ENCODE data around the gene LTBP3.

Gene LTBP3

DNA sequence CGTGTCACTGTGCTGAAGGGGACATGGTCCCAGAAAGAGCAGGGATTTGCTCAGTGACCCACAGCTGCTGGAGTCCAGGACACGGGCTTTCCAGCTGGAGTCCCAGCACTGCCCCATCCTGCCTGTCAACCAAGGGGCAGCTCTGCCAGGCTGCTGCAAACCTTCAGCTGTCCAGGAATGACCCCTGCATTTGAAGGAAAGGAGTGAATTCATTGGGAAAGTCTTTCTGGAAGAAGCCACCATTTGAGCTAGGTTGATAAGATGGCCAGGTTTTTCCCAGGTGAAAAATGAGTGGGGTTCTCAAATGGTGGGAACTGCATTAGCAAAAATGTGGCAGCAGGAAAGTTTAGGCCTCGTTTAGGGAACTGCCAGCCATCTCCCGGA lies 28.1 kb upstream of the LTBP3 start:
- in situ Hi-C loops (cut with HindIII; ENCODE audit: low sequenced_read_pairs), result no loop called here

DNA sequence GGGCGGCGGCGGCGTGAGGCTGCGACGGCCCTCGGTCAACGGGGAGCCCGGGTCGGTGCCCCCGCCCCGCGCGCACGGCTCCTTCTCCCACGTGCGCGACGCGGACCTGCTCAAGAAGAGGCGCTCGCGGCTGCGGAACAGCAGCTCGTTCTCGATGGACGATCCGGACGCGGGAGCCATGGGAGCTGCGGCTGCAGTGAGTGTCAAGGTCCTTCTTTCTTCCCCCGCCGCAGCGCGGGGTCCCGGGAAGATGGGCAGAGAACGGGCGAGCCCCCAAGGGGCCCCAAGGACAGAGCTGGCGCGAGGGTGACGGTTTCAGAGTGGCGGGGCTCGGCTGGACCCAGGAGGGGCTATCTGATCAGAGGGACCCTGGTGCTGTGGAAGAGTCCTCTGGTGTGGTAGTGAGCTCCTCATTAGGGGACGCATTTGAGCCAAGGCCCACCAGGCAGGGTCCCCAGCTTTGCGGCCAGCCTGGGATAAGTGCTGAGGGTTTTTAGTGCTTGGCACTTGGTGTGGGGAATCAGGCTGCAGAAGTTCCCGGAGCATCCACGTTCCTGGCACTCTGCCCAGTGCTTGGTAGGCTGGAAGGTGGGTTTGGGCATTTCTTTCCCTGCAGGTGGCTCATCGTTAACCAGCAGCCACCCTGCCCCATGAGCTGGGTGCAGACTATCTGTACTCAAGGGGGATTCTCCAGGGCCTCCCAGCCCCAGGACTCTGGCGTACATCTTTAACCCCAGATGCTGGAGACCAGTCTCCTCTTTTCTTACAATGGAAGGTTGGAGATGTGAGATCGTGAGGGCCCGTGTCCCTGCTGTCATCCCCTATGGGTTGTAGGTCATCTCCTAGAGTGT lies 27.5 kb upstream of the LTBP3 start:
- in situ Hi-C loops (cut with HindIII; ENCODE audit: low sequenced_read_pairs), result no loop called here

DNA sequence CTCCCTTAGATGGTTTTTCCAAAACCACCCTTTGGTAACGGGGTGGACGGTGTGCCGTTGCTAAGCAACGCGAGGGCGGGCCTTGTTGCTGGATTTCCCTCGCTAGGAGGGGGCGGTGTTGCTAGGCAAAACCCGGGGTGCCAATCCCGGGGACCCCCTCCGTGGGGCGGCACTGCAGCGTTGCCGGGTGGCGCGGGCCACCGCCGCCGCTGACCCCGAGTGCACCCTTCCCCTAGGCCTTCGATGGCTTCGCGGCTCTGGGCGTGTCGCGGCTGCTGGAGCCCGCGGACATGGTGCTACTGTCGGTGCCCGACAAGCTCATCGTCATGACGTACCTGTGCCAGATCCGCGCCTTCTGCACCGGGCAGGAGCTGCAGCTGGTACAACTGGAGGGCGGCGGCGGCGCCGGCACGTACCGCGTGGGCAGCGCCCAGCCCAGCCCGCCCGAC lies 26.6 kb upstream of the LTBP3 start:
- in situ Hi-C loops (cut with HindIII; ENCODE audit: low sequenced_read_pairs), result no loop called here

DNA sequence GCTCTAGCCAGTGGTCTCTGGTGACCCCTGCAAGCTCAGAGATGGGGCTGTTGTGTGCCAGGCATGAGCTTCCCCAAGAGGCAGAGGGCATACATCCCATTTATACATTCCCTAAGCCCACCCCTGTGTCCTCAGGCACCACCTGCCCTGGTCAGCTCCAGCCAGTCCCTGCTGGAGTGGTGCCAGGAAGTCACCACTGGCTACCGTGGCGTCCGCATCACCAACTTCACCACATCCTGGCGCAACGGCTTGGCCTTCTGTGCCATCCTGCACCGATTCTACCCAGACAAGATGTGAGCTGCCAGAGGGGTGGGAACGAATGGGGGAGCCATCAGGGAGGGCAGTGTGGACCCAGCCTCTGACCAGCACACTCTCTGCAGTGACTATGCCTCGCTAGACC lies 25.9 kb upstream of the LTBP3 start:
- in situ Hi-C loops (cut with HindIII; ENCODE audit: low sequenced_read_pairs), result no loop called here

DNA sequence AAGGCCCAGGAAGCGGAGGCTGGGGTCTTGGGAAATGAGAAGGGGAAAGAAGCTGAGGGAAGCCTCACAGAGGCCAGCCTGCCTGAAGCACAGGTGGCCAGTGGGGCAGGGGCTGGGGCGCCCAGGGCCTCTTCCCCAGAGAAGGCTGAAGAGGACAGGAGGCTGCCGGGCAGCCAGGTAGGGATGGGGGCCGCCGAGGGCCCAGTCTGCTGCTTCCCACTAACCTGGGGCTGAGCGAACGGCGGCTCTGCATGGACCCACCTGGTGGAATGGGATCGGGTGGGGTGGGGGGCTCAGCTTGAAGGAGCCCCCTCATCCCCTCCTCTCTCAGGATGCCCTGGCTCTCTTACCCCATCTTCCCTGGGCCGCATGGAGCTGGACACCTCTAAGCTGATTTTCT lies 25.4 kb upstream of the LTBP3 start:
- in situ Hi-C loops (cut with HindIII; ENCODE audit: low sequenced_read_pairs), result no loop called here

DNA sequence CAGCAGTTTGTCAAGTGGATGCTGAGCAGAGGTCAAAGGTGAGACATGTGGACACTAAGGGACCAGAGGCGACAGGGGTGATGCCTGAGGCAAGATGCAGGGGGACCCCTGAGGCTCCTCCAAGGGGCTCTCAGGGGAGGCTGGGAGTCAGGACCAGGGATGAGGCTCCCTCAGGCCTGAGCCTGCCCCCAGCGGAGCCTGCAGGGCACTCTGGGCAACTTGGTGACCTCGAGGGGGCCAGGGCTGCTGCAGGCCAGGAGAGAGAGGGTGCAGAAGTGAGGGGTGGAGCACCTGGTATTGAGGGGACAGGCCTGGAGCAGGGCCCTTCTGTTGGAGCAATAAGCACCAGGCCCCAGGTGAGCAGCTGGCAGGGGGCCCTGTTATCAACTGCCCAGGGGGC lies 23.8 kb upstream of the LTBP3 start:
- in situ Hi-C loops (cut with HindIII; ENCODE audit: low sequenced_read_pairs), result no loop called here

DNA sequence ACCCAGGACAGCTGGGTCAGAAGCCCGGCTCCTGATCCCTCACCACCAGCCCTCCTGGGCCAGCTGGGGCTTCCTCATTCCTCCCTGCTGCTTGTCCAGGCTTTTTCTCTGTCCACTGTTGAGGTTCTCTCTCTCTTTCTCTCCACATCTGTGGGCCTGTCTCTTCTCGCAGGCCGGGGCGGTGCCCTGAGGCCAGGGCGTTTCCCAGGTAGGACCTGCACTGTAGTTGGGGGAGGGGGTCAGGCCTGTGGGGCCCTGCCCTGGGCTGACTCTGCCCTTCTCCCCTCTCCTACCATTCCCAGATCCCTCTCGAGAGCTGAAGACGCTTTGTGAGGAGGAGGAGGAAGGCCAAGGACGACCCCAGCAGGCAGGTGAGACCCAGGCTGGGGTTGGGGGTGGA lies 22.6 kb upstream of the LTBP3 start:
- in situ Hi-C loops (cut with HindIII; ENCODE audit: low sequenced_read_pairs), result no loop called here

DNA sequence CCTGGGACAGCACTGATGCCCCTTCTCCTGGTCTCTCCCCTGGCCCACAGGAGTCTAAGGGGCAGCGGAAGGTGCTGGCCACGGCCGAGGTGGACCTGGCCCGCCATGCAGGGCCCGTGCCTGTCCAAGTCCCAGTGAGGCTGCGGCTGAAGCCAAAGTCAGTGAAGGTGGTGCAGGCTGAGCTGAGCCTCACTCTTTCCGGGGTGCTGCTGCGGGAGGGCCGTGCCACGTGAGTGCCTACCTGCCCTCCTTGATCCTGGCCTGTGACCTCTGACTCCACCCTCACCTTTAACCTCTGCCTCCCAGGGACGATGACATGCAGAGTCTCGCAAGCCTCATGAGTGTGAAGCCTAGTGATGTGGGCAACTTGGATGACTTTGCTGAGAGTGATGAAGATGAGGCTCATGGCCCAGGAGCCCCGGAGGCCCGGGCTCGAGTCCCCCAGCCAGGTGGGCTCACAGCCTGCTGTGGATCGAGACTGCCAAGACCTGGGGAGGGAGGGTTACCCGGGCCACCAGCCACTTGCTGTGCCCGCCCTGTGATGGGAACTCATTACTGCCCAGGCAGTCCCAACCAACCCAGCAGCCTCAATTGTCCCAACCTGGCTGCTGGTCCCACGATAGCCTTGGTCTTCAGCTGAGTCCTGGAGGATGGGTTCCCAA lies 22.0 kb upstream of the LTBP3 start:
- in situ Hi-C loops (cut with HindIII; ENCODE audit: low sequenced_read_pairs), result no loop called here

DNA sequence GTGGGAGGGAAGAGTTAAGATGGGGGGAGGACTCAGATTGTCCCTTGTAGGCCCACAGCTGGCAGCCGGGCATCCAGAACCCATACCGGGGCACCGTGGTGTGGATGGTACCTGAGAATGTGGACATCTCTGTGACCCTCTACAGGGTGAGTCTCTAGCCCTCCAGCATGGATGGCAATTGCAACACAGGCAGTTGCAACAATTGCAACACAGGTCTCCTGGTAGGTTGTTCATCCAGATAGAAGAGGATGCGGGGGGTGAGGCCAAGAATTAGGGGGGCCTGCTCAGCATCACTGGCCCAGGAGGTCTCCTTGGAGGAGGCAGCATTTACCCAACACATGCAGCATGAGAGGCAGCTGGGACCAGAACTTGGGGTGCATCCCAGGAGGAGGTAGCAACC lies 21.1 kb upstream of the LTBP3 start:
- in situ Hi-C loops (cut with HindIII; ENCODE audit: low sequenced_read_pairs), result no loop called here

DNA sequence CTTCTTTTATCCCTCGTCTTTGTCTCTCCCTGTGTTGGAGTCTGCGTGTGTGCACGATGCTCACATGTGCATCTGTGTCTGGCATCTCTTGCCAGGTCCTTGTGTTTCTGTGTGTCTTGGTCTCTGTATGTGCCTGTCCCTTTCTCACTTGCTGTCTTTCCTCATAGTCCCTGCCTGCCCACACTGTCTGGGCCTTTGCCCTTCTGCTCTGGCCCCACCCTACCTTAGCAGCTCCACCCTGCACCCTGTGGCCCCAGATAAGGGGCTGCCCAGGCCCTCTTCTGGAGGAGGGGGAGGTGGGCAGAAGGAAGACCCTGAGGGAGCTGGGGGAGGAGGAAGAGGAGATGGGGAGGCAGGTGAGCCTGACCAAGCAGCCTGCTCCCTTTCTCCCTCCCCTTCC lies 20.5 kb upstream of the LTBP3 start:
- in situ Hi-C loops (cut with HindIII; ENCODE audit: low sequenced_read_pairs), result no loop called here

DNA sequence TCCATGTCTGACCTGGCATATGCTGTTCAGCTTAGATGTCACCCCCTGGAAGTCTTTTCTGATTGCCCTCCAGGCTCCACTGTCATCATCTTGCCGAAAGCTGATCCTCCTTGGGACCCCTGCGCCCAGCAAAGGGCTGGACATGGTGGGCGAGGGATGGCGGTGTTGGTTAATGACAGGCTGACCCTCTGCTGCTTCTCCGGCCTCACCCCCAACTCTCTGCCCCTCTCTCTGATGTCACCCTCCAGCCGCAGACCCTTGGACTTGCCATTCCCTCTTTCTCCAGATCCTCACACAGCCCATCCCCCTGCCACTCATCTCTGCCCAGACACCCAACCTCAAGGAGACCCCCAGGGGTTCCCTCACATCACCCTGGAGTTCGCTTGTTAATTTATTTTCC lies 20.0 kb upstream of the LTBP3 start:
- in situ Hi-C loops (cut with HindIII; ENCODE audit: low sequenced_read_pairs), result no loop called here

DNA sequence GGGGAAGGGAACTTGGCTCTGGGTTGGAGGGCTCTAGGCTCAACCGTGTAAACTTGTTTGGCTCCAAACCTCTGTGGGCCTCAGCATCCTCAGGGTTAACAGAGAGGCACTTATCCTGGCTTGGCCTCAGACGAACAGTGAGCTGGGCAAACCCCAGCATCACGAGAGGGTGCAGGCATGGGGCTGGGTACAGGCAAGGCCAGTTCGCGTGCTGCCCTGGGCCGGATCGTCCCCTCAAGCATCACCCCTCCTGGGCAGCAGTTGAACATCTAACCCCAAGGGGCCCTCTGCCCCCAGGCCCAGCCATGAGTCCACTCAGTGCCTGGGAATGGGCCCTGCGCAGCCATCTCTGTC lies 19.6 kb upstream of the LTBP3 start:
- in situ Hi-C loops (cut with HindIII; ENCODE audit: low sequenced_read_pairs), result no loop called here

DNA sequence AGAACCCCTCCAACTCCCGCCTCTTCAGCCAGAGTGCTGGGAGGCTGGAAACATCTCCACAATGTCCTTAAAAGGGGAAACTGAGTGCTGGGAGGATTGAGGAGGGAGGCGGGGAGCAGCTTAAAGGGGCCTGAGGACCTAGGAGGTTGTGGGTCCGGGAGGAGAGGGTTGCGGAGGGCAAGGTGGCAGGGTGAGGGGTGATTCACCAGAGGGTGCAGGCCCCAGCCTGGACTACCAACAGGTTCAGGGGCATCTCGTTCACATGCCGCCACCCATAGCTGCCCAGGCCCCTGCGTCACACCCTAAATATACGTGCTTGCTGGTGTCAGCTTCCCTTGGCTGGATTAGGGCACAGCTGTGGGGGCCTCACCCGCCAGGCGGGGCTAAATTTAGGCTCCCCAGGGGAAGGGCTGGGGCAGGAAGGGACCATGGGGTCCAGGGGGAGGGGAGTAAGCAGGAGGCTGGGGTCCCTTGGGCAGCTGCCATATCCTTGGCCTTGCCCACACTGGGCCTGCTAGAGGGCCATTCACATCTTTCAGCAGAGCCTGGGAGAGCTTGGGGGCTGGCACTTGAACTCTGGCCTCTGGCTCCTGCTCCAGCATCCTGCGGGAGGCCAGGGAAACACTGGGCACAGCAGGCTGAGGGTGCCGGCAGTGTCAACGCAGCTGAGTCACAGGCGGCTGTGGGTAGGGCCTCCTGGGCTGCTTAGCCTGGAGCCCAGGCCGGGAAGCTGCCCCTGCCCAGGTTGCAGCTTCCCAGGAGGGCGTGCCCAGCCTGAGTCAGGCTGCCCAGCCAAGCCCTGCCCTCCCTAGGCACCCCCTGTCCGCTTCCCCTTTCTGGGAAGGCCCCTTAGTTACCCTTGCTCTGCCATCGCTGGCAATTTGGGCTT lies 19.0 kb upstream of the LTBP3 start:
- in situ Hi-C loops (cut with HindIII; ENCODE audit: low sequenced_read_pairs), result no loop called here

DNA sequence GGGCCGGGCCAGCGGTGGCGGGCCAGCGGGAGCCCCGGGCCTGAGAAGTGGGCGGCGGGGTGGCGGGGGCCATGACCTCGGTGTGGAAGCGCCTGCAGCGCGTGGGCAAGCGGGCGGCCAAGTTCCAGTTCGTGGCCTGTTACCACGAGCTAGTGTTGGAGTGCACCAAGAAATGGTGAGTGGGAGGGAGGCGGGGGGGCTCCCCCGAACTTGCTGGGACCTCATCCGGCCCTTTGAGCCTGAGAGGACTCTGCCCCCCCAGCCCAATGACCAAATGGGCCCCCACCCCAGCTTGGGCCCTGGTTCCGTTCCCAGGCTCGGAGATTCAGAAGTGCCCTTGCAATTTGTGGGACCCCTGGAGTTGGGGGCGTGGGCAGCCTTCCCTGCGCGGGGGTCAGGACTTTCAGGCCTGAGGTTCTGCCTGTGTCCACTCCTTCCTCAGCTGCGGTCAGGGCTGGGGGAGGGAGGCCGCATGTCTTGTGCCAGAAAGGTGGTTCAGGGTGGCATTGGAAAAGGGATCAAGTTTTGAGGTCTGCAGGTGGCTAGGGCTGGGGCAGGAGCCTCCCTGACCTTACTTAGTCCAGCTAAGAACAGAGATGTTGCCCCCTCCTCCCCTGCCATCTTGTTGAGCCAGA lies 18.2 kb upstream of the LTBP3 start:
- in situ Hi-C loops (cut with HindIII; ENCODE audit: low sequenced_read_pairs), result no loop called here

DNA sequence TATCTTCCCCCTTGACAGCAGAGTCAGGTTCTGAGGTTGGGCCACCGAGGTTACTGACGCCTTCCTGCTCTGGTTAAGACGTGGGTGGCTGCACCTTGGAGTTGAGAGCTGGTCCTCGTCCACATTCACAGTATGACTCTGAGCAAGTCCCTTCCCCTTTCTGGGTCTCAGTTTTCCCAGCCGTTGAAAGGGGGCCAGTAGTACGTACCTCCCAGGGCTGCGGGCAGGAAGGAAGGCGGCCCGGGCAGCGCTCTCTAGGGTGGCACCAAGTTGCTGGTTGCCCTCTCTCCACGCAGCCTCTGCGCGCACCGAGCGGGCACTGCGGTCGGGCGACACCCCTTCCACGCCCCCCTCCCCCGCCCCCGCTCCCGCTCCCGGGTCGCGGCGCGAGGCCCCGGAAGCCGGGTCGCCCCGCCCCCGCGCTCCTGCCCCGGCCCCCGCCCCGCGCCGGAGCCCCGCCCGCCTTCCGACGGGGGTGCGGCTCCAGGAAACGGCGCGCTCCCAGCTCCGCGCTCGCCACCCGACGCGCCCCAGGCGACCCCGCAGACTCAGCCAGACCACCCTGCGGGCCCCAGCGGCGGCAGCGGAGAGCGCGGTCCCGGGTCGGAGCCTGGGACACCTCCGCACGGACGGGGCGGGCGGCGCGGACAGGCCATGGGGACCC lies 17.5 kb upstream of the LTBP3 start, which contains the start of gene EHBP1L1:
TSS of gene EHBP1L1 (plus strand) at position 486 of the 664 bp plus-strand sequence. CDS start 250 bp downstream, outside the sequence.
- in situ Hi-C loops (cut with HindIII; ENCODE audit: low sequenced_read_pairs), result no loop called here

DNA sequence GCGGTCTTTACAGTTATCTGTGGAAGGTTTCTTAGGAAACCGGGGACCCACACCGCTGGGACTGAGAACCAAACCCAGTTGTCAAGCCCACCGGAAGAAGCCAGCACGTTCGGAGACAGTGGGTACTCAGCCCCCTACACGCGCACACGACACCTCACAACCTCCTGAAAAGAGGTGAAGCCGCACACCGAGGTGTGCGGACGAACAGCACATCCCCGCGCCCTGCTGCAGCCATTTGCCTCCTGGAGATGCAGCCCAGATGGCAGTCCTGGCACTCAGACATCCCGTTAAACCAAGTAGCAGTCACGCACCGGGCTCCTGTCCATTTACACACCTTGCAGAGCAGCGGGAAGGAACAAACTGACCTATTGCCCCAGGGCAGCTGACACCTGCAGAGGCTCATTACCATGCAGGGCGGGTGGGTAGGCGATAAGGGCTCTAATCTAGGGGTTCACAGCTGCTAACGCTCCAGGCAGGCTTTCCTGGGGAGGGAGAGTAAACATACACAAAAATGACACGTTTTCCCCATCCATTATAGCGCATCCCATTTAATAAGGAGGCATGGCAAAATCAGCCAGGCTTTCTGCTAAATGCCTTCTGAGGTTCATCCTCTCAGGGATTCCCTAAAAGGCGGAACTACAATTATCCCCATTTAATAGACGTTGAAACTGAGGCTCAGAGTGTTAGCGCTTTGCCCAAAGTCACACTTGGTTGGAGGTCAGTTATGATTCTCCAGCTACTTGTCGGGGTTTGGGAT lies 16.8 kb upstream of the LTBP3 start:
- in situ Hi-C loops (cut with HindIII; ENCODE audit: low sequenced_read_pairs), result no loop called here

DNA sequence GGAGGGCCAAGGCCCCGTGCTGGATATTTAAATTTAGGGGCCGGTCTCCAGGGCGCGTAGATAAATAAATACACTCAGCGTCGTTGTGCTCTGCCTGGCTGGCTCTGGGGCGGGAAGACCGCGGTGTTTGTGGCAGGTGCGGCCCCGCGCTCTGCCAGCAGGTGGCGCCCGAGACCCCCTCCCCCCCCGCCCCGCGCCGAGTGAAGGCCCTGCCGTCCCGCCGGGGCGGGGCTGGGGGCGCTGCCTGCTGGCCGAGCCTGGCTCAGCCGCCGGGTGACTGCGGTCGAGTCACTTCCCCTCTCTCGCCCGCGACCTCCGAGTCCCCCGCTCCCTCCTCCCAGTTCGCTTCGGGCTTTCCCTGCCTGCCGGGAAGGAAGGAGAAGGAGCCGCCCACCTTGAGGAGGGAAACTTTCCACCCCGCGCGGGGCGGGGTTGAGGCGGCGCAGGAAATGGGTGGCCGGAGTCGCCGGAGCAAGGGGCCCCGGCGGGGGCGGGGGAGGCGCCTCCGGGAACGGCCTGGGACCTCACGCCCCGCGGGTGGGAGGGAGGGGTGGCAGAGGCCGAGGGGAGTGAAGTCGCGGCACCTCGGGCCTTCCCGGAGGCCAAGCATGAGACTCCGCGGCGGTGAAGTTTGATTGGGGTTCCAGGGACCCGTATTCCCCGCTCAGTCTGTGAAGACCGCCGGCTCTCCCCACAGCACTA lies 16.1 kb upstream of the LTBP3 start:
- in situ Hi-C loops (cut with HindIII; ENCODE audit: low sequenced_read_pairs), result no loop called here

DNA sequence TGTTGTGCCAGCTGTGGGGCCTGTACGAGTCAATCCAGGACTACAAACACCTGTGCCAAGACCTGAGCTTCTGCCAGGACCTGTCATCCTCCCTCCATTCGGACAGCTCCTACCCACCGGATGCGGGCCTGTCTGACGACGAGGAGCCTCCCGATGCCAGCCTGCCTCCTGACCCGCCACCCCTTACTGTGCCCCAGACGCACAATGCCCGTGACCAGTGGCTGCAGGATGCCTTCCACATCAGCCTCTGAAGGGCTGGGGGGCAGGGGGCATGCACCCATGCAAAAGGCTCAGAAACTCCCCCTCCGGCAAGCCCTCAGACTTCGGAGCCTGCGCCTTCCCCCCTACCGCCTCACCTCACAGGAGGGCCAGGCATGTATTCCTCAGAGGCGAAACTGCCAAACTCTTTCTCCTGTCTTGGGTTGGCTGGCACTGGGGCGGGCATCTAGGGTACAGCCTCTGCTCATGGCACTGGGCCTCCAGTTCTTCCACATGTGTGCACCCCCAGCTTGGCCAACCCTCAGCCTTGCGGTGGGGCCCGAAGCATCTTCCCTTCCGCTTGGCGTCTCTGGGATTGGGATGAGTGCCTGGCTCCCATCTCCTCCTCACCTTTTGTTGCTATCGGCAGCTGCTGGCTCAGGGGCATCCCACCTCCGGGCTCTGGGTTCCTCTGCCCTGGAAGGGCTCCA lies 15.4 kb upstream of the LTBP3 start:
- in situ Hi-C loops (cut with HindIII; ENCODE audit: low sequenced_read_pairs), result no loop called here
